Right lobe of liver (tissue), 6 donors: Measurements from ENCODE around the gene MAP2. TPM values are rescaled to one million over a fixed set of nuclear protein-coding genes. Genes with fewer than 3 reads are reported as not detected.

Experiments
- ATAC-seq, 4 donors: fragments of 200-7000 bp; cut with Tn5 transposase; one replicate each; pipeline ENCODE4 v1.9.1; 2020; ENCODE audit warnings: mild to moderate bottlenecking in 4 of 4, moderate library complexity in 4 of 4
- DNase-seq, 3 donors: peaks; one replicate each; pipeline ENCODE4 v3.0.0-alpha.2; 2020
- H3K27ac ChIP-seq, 3 donors: fragments of 200-600 bp; one replicate each; pipeline ENCODE4 v1.8.0; 2022
- H3K27me3 ChIP-seq, 2 donors: fragments of 200-600 bp; one replicate each; pipeline ENCODE4 v1.8.0; 2022
- H3K36me3 ChIP-seq, 4 donors: fragments of 200-600 bp; sonication (generic) in 1 of 4; one replicate each; pipeline versions ENCODE4 v1.5.1 to v1.8.0; 2017 to 2022; ENCODE audit warnings: control low read depth in 1 of 4
- H3K4me1 ChIP-seq, 4 donors: fragments of 200-600 bp; sonication (generic) in 1 of 4; one replicate each; pipeline versions ENCODE4 v1.5.1 to v1.8.0; 2017 to 2022; ENCODE audit warnings: control low read depth in 1 of 4
- H3K4me3 ChIP-seq, 3 donors: fragments of 200-600 bp; one replicate each; pipeline ENCODE4 v1.8.0; 2022
- H3K9me3 ChIP-seq, 4 donors: fragments of 200-600 bp; sonication (generic) in 1 of 4; one replicate each; pipeline versions ENCODE4 v1.5.1 to v1.8.0; 2017 to 2022; ENCODE audit warnings: control low read depth in 1 of 4
- POLR2A ChIP-seq: fragments of 450-650 bp; IDR thresholded peaks from one replicate; pipeline ENCODE4 v1.6.1; 2017; ENCODE audit warnings: antibody characterized with exemption, mild to moderate bottlenecking
- WGBS: methylation state at CpG from one replicate; pipeline ENCODE4 v1.1.6; 2018; ENCODE audit warnings: low coverage, low lambda C conversion rate; ENCODE audit not compliant: insufficient coverage; ENCODE audit errors: missing lambda C conversion rate; 5-methylcytosine and 5-hydroxymethylcytosine counted together
- intact Hi-C, 2 donors: fragments of 100-400 bp; cut with DNase I; formaldehyde crosslinking; loops; one replicate each; pipeline versions ENCODE4 v1.11.2 to v1.14.1; 2022
- total RNA-seq, 6 experiments: library from RNA; depleted of rRNA in 2 of 6; stranded (reverse); fragments of >200 nt in 2 of 6; fragmentation: NEBNext Ultra II Directional in 3 of 6; extraction: Animal tissue kit (Norgen Biotek cat#: 25700) in 3 of 6; gene quantifications; one replicate each; pipeline versions ENCODE4 v1.1.0 to v1.2.4, GENCODE V29; 2016 to 2023
- TF ChIP-seq, protein P1 (sequence below), 4 donors: fragments of 200-600 bp in 3 of 4; fragments of 450-650 bp in 1 of 4; IDR thresholded peaks; one replicate each; pipeline versions ENCODE4 v1.5.1 to v1.8.0; 2016 to 2022; ENCODE audit warnings: antibody characterized with exemption in 4 of 4, mild to moderate bottlenecking in 2 of 4
- donor health status: DM: no; HTN: yes; CAD: no.
- donor health status: DM: no; HTN: no; CAD: no.
- donor health status: DM: no; HTN: no; CAD: no.
- donor health status: DM: no; HTN: yes; CAD: no.
- donor health status: DM: no; HTN: yes; CAD: no.

The MAP2 gene
- total RNA-seq, 6 experiments from 2014 or later = 2.0 to 11.4 (median 3.6) TPM

DNA sequence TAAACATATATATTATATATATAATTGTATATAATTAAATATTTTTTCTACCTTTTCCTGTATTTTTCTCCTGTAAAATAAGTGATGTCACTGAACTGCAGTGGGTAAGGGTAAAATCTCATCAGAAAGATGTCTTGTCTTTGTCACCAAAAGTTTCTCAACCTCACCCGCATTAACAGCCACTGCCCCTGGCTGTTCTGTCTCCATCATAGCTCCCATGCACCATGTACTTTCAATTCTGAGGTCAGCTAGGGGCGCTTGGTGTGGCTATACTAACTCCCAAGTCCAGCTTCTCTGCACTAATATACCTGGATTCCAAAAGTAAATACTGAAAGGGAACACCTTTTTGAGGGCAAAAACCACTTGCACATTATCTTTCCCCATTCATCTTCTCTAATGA lies 46.6 kb downstream of the MAP2 start:
- H3K9me3 ChIP-seq = no peaks in the 10 kb centered on the region
- no peak overlapping the region for H3K4me3 ChIP-seq
- ATAC-seq (no peak), DNase-seq (no peak)
- H3K27ac ChIP-seq = no peak overlapping the region
- H3K27me3 ChIP-seq = no peaks in the 10 kb centered on the region
- TF ChIP-seq, protein P1, sequence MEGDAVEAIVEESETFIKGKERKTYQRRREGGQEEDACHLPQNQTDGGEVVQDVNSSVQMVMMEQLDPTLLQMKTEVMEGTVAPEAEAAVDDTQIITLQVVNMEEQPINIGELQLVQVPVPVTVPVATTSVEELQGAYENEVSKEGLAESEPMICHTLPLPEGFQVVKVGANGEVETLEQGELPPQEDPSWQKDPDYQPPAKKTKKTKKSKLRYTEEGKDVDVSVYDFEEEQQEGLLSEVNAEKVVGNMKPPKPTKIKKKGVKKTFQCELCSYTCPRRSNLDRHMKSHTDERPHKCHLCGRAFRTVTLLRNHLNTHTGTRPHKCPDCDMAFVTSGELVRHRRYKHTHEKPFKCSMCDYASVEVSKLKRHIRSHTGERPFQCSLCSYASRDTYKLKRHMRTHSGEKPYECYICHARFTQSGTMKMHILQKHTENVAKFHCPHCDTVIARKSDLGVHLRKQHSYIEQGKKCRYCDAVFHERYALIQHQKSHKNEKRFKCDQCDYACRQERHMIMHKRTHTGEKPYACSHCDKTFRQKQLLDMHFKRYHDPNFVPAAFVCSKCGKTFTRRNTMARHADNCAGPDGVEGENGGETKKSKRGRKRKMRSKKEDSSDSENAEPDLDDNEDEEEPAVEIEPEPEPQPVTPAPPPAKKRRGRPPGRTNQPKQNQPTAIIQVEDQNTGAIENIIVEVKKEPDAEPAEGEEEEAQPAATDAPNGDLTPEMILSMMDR (IDR thresholded peaks at IDR 0.05) = no peak
- TF ChIP-seq POLR2A = no peak
- 68% methylated on average over 2 of the region's 2 CpGs for WGBS
- H3K36me3 ChIP-seq = no peaks in the 10 kb centered on the region
- no peaks in the 10 kb centered on the region for H3K4me1 ChIP-seq
- intact Hi-C loops = no loop called here

DNA sequence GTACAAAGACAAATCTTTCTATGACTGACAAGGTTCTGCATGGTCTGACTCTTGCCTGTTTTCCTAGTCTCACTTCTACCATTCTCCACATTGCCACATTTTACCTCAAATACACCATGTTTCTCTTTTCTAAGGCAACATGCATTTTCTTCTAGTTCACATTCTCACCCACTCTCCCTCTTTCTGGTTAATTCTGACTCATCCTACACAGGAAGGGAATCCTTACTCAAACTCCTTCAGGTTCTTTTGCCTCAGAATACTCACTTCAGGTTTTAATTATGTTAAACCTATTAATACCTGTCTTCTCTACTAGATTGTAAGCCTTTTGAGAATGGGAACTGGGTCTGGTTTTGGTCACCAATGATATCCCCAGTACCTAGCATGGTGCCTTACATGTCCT lies 47.2 kb downstream of the MAP2 start:
- no peaks in the 10 kb centered on the region for H3K4me1 ChIP-seq
- no peaks in the 10 kb centered on the region for H3K36me3 ChIP-seq
- H3K27me3 ChIP-seq = no peaks in the 10 kb centered on the region
- H3K4me3 ChIP-seq = no peak overlapping the region
- no peaks in the 10 kb centered on the region for H3K9me3 ChIP-seq
- H3K27ac ChIP-seq = no peak overlapping the region
- ATAC-seq = no peak
- TF ChIP-seq POLR2A = no peak
- TF ChIP-seq, protein P1 (IDR thresholded peaks at IDR 0.05) = no peak
- no peak for DNase-seq
- intact Hi-C loops = no loop called here

DNA sequence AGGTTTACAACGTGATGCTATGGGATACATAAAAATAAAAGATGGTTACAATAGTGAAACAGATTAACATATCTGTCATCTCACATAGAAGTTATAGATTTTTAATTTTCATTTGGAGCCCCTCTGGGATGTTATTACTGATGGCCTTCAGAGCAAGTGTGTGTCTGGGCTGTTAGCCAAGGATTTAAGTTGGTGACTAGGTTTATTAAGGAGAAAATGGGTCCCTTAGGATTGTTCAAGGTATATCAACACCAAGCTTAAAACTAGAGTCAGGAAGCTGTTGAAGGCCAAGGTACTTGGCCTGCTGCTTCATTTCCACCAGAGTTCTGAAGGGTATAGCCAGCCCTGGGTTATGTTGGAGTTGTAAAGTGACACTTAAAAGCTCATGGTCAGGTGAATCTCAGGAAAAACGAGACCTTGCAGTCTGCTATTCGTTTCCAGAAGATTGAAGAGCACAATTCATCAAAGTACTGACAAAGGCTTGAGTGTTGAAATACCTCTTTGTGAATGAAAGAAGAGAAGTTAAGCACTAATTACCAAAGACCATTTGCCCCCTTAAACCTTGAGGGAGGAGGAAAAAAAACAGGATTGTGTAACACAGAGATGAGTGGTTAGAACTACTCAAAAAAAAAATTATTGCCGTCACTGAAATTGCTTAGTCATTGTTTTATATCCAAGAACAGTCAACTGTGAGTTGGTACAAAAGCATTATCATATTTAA lies 48.4 kb downstream of the MAP2 start:
- 33% methylated on average over 4 of the region's 4 CpGs for WGBS
- Histone ChIP-seq H3K9me3 (no peaks in the 10 kb centered on the region), H3K36me3 (no peaks in the 10 kb centered on the region), H3K4me1 (no peaks in the 10 kb centered on the region), H3K27ac (no peak overlapping the region), H3K4me3 (no peak overlapping the region), H3K27me3 (no peaks in the 10 kb centered on the region)
- TF ChIP-seq, protein P1 (IDR thresholded peaks at IDR 0.05) = no peak
- TF ChIP-seq POLR2A = no peak
- ATAC-seq (no peak), DNase-seq (no peak)
- intact Hi-C loops = no loop called here

DNA sequence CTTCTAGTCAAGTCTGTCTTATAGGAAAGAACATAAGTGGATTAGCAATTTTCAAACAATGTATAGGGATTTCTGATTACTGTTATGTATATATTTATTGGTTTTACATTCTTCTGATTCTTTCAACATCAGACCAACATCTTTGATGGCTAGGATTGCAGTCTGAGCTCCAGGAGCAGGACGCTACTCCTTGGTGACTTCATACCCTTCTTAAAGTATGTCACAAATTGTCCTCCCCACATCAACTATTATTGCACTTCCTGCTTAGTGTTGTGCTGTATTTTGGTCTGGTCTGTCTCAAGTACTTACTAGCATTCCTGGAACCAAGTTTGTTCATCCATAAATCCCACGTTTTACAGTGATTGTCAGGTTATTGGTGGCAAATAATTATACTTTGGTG lies 49.0 kb downstream of the MAP2 start:
- TF ChIP-seq POLR2A = no peak
- TF ChIP-seq, protein P1 (IDR thresholded peaks at IDR 0.05) = no peak
- WGBS = 35% methylated on average over 2 of the region's 2 CpGs
- Histone ChIP-seq H3K4me1 (no peaks in the 10 kb centered on the region), H3K36me3 (no peaks in the 10 kb centered on the region), H3K9me3 (no peaks in the 10 kb centered on the region), H3K27ac (no peak overlapping the region), H3K27me3 (no peaks in the 10 kb centered on the region), H3K4me3 (no peak overlapping the region)
- ATAC-seq (no peak), DNase-seq (no peak)
- intact Hi-C loops = no loop called here
